ENCODE measurements around the gene DLG4.

- TF ChIP-seq EZH2 (IDR thresholded peaks at IDR 0.05) (no peak), POLR2AphosphoS5 (IDR thresholded peaks at IDR 0.05; ENCODE audit: borderline replicate concordance, low read depth, low read length) (no peak)
Measured at GRCh38 chr17:7178973-7179316, 40.7 kb downstream of the DLG4 start.
